Diencephalon (tissue), 1 donor: ENCODE results near the gene AVPI1. TPM values are rescaled to one million over a fixed set of nuclear protein-coding genes. Genes with fewer than 3 reads are reported as not detected.

Experiments
- total RNA-seq: library from RNA; depleted of rRNA; stranded (reverse); fragments of >200 nt; gene quantifications from one replicate; pipeline ENCODE4 v1.2.3, GENCODE V29; 2014

The AVPI1 gene, protein sequence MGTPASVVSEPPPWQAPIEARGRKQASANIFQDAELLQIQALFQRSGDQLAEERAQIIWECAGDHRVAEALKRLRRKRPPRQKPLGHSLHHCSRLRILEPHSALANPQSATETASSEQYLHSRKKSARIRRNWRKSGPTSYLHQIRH
- 4.2 TPM for total RNA-seq

GRCh38 chr10:97686962-97687784 is at the start of gene AVPI1:
TSS of gene AVPI1 (minus strand) at chr10:97687241. CDS start at chr10:97679905, 7,336 bp downstream.

GRCh38 chr10:97713339-97713825 is 26.3 kb upstream of the AVPI1 start, which contains the start of gene MARVELD1:
TSS of gene MARVELD1 (plus strand) at chr10:97713730. CDS start at chr10:97713877, 147 bp downstream.

DNA sequence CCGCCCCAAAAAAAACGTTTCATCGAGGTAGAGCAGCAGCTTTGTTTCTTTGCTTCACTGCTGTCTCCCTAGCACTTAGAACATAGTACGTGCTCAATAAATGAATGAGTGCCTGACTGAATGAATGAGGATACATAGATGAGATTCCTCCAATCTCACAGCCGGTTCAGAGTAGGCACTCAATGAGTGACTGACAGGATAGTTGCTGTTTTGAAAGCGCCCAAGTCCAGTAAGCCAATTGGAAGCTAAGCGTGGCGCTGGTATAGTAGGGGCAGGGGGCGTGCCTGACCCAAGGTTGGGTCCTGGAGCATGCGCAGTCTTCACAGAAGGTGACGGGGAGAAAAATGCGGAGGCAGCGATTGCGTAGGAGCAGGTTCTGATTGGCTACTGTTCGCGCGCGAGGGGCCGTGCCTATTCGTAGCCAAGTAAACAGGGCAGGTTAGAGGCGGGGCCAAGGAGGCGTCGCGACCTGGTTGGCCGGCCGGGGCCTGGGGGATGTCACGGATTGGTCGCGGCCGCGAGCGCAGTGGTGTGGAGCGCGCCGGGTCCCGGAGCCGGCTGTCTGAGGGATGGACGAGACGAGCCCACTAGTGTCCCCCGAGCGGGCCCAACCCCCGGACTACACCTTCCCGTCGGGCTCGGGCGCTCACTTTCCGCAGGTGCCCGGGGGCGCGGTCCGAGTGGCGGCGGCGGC is 46.7 kb downstream of the AVPI1 start, which contains the start of gene PI4K2A:
PI4K2A (plus strand) TSS at position 498 of the 694 bp plus-strand sequence; CDS start at position 570, 72 bp downstream.

GRCh38 chr10:97632949-97633884 is 53.8 kb downstream of the AVPI1 start, which contains the start of gene MORN4:
TSS of gene MORN4 (minus strand) at chr10:97633500. CDS start at chr10:97619653, 13,847 bp downstream.

Other genes starting within 250 kb of the AVPI1 start
- 43.4 TPM for gene EXOSC1, start 241.2 kb downstream of the AVPI1 start, total RNA-seq
- gene ZDHHC16, start 241.1 kb downstream of the AVPI1 start, total RNA-seq, result 29.5 TPM
- 59.7 TPM for gene MMS19, start 188.8 kb downstream of the AVPI1 start, total RNA-seq
- gene UBTD1, start 188.3 kb downstream of the AVPI1 start, total RNA-seq, result 6.0 TPM
- gene ANKRD2, start 114.5 kb downstream of the AVPI1 start, total RNA-seq, result 0.46 TPM
- gene HOGA1, start 102.9 kb downstream of the AVPI1 start, total RNA-seq, result 2.5 TPM
- gene C10orf62, start 97.5 kb downstream of the AVPI1 start, total RNA-seq, result 0.23 TPM
- 45.2 TPM for gene MORN4, start 53.7 kb downstream of the AVPI1 start, total RNA-seq
- 15.7 TPM for gene PI4K2A, start 46.6 kb downstream of the AVPI1 start, total RNA-seq
- 4.4 TPM for gene MARVELD1, start 26.5 kb upstream of the AVPI1 start, total RNA-seq
- 38.3 TPM for gene ZFYVE27, start 49.9 kb upstream of the AVPI1 start, total RNA-seq
- gene SFRP5, start 84.8 kb upstream of the AVPI1 start, total RNA-seq, result 3.2 TPM
- 16.6 TPM for gene GOLGA7B, start 162.6 kb upstream of the AVPI1 start, total RNA-seq